Umbilical cord (tissue), 2 donors: ENCODE measurements around the gene EIF3B. TPM values are rescaled to one million over a fixed set of nuclear protein-coding genes. Genes with fewer than 3 reads are reported as not detected.
"Not testable (repeated sequence)": the region's sequence is repeated elsewhere in the genome, so short reads cannot be mapped to it uniquely, and the experiment has no call there.

Experiments
- DNase-seq: peaks from one replicate; pipeline ENCODE4 v3.0.0-alpha.2; 2015; ENCODE audit warnings: low spot score
- total RNA-seq: library from RNA; depleted of rRNA; stranded (reverse); fragments of >200 nt; gene quantifications from one replicate; pipeline ENCODE4 v1.2.3, GENCODE V29; 2014; ENCODE audit warnings: low replicate concordance; ENCODE audit not compliant: insufficient read depth

The EIF3B gene
- total RNA-seq, 1 donor from 2014 or later = 102 TPM

DNA sequence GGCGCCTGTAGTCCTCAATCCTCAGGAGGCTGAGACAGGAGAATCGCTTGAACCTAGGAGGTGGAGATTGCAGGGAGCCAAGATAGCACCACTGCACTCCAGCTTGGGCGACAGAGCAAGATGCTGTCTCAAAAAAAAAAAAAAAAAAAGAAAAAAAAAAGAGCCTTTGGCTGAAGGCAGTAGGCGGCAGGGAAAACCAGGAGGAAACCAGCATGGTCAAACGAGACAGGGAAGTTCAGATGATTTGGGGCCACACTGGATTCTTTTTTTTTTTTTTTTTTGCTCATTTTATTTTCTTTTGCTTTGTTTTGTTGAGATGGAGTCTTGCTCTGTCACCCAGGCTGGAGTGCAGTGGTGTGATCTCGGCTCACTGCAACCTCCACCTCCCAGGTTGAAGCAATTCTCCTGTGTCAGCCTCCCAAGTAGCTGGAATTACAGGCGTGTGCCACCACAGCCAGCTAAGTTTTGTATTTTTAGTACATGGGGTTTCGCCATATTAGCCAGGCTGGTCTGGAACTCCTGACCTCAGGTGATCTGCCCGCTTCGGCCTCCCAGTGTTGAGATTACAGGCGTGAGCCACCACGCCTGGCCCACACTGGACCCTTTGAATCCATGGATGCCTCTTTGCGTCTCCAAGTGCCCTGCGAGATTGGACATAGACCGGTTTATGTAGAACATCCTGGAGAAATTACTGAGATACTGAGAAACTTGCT, 7.1 kb upstream of the EIF3B start:
- DNase-seq = not testable (repeated sequence)

DNA sequence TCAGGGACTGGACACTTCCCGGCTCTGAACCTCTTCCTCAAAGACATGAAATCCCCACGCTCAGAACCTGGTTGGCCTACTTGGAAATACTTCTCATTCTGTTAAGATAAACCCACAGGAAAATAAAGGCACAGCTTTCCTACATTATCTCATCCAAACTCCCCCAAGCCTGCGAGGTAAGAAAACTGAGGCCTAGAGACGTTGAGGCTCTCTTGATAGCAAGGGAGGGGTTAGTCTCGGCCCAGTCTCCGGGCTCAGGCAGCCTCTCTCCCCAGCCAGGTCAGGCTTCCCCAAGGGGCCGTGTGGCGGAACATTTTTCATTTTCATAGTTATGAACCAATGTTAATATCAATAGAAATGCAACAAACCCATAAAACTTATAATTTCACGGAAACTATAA, 4.6 kb upstream of the EIF3B start:
- DNase-seq = no peak

DNA sequence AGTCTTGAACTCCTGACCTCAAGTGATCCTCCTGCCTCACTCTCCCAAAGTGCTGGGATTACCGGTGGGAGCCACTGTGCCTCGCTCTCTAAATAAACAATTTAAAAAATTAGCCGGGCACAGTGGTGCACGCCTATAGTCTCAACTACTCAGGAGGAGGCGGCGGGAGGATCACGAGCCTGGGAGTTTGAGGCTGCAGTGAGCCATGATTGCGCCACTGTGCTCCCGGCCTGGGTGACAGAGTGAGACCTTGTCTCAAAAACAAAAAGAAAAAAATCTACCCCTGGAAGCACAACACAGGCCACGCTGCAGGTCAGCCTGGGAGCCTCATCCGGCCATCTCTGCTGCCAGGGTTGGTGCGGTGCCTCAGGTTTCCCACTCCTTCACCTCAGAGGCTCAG, 3.8 kb upstream of the EIF3B start:
- no peak for DNase-seq

DNA sequence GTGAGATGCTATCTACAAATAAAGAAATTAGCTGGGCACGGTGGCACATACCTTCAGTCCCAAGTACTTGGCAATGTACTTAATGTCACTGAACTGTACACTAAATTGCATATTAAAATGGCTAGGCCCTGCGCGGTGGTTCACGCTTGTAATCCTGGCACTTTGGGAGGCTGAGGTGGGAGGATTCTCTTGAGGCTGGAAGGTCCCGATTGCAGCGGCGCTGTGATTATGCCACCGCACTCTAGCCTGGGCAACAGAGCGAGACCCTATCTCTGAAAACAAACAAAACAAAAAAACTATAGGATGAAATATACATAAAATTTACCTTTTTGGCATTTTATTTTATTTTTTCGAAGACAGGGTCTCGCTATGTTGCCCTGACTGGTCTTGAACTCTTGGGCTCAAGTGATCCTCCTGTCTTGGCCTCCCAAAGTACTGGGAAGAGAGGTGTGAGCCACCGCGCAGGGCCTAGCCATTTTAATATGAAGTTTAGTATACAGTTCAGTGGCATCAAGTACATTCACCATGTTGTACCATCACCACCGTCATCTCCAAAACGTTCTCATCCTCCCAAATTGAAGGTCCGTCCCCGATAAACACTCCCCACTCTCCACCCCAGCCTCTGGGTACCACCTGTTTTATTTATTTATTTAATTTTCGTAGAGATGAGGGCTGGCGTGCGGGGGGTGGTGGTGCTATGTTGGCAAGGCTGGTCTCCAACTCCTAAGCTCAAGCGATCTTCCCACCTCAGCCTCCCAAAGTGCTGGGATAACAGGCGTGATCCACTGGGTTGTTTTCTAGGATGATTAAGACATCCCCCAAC, 1.3 kb upstream of the EIF3B start:
- no peak for DNase-seq

DNA sequence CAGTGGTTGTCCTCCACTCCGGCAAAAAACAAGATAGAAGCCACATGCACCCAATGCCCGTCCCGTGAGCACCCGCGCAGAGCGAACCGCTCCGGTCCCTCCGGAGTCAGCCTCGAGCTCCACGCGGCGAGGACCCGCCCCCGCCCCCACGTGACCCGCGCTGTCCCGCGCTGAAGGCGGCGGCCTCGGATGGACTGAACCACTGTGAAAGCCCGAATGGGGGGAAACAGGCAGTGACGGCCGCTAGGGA, 766 bp upstream of the EIF3B start:
- peak; percentile 90 for DNase-seq

DNA sequence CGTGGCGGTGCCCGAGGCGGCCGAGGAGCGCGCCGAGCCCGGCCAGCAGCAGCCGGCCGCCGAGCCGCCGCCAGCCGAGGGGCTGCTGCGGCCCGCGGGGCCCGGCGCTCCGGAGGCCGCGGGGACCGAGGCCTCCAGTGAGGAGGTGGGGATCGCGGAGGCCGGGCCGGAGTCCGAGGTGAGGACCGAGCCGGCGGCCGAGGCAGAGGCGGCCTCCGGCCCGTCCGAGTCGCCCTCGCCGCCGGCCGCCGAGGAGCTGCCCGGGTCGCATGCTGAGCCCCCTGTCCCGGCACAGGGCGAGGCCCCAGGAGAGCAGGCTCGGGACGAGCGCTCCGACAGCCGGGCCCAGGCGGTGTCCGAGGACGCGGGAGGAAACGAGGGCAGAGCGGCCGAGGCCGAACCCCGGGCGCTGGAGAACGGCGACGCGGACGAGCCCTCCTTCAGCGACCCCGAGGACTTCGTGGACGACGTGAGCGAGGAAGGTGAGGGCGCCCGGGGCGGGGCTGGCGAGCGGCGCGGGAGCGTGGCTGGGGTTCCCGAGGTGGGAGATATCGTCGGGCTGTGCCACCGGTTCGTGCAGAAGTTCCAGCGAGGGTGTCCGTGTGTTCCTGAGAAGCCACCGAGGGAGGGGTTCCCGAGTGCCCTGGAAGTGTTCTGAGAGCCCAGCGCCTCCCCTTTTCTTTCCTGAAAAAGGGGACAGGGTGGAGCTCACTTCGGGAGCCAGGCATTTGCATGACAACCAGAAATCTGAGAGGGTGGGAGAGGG, 495 bp downstream of the EIF3B start:
- peak; percentile 12 for DNase-seq

DNA sequence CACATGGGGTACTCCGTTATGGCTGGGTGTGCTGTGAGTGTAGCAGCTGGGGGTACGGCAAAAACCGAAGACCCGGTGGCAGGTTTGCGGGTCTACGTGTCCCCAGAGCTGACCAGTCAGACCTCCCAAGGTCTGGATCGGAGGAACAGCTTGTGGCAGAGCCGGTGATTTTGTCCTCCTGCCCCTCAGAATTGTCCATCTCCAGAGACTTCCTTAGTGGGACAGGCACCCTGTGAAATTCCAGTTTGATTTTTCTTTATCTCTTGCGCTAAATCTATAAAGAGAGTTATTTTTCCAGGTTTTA, 1.0 kb downstream of the EIF3B start:
- DNase-seq = no peak

DNA sequence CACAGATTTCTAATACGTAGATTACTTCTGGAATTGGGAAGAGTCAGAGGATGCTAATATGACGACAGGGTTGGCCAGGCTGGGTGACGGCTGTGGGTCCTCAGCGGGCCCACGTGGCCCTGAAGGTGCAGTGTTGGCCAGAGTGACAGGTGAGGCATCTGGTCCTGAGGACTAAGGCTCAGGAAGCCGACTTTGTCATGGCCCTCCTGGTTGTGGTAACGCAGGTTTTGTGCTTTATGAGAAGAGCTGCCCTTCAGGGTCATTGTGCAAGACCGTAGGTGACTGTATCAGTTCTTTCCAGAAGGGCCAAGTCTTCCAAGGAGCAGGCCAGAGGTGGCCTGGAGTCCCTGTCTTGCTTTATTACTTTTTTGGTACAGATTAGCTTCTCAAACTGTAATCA, 2.5 kb downstream of the EIF3B start:
- no peak for DNase-seq

DNA sequence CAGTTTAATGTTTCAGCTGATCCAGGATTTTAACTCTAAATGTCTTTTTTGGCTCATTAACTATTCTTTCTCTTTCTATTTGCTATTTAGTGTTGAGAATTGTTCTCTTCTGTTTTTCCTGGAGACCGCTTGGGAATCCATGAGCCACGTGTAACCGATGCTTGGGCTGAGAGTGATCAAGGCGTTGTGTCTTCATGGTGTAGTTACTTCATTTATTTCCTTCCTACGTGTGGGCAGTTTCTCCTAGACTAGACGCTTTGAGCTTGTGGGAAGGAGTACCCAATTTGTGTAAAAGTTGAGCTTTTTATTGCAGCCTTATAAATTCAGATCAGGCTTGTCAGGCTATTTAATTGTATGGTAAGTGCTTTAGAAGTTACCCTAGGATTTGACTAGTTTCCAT, 2.9 kb downstream of the EIF3B start:
- no peak for DNase-seq

DNA sequence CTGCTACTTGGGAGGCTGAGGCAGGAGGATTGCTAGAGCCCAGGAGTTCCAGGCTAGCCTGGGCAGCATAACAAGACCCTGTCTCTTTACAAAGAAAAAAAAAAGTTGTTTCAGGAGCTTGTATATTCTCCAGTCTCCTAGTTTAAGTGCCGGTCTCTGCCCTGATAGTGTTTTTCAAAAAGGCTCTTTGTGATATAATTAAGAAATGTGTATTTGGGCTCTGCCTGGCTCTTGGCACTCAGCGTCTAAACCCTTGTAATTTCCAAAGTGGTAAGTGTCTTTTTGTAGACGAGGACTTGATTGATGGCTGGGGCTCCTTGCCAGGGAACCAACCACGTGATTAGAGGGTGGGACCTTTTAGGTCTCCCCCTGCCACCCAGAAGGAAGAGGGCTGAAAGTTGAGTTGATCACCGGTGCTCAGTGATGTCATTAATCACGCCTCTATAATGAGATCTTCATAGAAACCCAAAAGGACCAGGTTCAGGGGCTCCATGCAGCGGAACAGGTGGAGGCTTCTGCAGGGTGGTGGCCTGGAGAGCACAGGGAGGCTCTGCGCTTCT, 4.4 kb downstream of the EIF3B start:
- DNase-seq = no peak

DNA sequence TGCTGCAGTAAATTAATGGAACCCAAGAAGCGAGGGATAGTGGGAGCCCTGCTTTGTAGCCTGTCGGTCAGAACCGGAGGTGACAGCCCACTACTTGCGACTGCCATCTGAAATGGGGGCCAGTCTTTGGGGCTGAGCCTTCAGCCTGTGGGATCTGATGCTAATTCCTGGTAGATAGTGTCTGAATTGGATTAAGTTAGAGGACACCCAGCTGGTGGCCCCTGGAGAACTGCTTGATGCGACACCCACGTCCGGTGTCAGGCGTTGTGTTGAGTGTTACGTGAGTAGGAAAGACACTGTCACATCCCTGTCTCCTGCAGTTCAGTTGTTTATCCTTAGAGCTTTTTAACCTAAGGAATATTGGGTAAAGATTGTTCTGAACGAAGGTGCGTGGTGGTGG, 5.0 kb downstream of the EIF3B start:
- no peak for DNase-seq

DNA sequence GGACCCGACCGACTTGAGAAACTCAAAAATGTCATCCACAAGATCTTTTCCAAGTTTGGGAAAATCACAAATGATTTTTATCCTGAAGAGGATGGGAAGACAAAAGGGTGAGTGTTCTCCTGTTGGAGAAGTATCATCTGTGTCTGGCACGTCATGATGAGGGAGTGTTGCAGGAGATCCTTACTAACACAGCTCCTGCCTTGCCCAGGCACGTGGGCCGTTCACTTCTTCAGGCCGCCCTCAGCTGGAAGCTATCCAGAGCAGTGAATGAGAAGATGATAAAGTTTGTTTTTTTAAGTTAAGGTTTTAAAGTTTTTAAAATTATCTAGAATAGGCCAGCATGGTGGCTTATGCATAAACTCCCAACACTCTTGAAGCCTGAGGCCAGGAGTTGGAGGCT, 6.2 kb downstream of the EIF3B start:
- DNase-seq = no peak

DNA sequence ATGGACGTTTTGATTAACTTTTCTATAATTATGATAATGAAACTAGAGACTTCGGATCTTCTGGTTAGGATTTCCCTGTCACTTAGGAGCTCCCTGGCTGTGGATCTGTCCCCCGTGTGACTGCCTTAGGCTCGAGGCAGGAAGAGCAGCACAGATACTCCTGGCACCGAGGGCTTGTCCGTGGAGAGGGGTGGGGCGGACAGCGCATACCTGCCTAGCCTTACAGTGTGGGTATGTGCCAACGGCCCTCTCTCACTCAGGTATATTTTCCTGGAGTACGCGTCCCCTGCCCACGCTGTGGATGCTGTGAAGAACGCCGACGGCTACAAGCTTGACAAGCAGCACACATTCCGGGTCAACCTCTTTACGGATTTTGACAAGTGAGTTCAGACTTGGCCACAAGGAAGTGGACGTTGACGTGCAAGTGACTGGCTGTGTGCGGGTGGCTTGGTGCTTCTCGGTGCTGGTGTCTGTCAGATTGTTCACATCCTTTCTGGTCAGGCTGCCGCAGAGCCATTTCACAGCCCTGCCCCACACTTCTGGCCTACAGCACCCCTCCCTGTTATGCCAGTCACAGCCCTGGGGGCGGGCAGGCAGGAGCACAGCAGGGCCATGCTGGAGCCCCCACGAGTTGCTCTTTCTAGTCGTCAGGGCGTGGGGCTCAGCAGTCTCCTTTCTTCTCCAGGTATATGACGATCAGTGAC, 7.9 kb downstream of the EIF3B start:
- no peak for DNase-seq

DNA sequence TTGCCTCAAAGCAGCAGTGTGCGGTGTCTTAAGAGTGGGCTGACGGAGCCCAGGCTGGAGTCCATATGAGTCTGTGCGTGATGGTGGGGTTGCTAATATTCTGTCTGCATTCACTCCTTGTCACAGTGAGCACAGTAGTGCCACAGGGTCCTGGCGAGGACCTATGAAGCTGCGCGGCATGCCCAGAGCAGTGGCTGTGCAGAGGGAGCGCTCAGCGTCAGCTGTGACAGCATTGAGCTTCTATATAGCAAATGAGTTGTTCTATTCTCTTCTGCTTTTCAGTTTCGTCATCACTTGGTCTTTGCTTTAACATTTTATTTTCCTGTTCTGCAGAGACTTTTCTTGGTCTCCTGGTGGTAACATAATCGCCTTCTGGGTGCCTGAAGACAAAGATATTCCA, 14.5 kb downstream of the EIF3B start:
- no peak for DNase-seq

DNA sequence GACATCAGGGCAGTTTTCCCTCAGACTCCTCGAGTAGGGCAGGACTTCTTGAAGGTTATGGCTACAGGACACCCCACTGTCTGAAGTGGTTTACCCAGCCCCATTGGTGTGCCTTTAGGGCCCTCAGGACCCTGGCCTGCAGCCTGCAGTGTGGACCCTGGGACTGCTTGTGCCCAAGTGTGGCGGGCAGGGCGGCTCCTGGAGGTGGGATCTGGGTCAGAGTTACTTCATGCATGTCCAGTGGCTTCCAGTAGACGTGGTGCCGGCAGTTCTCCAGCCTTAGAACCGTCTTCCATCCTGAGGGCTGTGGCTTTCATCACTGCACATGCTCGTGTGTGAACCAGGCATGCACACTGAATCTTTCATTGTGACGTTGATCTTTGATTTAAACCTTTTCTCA, 16.7 kb downstream of the EIF3B start:
- DNase-seq = no peak

DNA sequence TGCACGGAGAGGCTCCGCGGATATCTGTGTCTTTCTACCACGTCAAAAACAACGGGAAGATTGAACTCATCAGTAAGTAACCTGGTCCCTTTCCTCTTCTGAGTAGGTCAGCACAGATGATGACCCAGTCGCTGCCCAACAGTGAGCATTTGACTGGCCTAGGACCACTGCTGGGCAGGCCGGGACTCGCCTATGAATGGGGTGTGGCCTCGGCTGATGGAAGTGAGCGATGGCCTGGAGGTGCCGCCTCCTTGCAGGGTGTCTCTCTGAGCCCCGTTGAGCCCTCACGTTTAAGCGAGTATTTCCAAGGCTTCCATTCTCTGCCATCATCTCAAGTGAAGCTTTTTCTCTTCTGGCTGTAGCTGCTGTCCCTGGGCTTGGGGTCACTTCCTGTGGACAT, 18.1 kb downstream of the EIF3B start:
- DNase-seq = no peak

DNA sequence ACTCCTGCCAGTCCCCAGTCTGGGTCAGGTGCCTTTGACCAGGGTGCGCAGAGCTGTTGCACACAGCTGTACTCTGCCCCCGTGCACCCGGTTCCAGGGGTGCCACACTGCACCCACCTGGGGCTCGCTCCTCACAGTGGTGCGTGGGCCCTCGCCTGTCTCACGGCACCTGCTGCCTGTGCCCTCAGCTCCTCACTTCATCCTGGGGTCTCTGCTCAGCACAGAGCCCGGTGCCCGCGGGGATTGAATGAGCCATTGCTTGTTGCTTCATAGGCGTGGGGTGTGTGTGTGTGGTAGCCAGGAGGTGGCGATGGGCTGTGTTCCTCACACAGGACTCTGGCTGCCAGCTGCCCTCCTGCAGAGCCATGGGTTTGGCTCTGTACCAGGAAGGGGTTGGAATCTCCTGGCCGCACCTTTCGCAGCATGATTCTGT, 18.5 kb downstream of the EIF3B start:
- DNase-seq = no peak

DNA sequence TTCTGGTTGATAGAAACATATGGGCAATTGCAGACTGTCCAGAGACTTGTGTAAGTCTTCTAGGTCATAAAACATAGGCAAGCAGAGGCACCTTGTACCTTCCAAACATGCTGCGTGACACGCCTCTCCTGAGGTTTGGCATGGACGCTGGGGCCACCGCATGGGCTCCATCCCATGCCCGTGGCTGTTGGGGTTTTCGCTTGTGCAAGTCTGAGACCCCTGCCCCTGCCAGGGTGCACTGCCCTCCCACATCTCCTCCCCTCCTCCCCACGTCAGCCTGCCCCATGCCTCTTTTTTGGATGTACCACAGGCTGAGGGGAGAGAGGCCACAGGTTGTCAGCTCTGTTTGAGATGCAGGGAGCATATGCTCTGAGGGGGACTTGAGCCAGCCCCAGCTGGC, 19.0 kb downstream of the EIF3B start:
- no peak for DNase-seq

DNA sequence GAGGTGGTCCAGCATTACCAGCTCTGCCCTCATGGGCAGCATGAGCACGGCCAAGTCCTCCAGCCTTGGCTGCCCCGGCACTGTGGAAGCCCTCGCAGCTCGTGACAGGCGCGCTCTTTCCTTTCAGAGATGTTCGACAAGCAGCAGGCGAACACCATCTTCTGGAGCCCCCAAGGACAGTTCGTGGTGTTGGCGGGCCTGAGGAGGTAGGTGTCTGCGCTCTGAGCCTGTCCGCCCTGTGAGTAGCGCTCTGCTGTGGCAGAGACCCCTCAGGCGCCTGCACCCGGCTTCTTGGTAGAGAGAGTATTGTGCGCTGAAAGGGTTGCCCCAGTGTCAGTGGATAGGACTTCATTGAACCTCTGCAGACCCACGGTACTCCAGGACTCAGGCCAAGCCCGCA, 19.8 kb downstream of the EIF3B start:
- no peak for DNase-seq

DNA sequence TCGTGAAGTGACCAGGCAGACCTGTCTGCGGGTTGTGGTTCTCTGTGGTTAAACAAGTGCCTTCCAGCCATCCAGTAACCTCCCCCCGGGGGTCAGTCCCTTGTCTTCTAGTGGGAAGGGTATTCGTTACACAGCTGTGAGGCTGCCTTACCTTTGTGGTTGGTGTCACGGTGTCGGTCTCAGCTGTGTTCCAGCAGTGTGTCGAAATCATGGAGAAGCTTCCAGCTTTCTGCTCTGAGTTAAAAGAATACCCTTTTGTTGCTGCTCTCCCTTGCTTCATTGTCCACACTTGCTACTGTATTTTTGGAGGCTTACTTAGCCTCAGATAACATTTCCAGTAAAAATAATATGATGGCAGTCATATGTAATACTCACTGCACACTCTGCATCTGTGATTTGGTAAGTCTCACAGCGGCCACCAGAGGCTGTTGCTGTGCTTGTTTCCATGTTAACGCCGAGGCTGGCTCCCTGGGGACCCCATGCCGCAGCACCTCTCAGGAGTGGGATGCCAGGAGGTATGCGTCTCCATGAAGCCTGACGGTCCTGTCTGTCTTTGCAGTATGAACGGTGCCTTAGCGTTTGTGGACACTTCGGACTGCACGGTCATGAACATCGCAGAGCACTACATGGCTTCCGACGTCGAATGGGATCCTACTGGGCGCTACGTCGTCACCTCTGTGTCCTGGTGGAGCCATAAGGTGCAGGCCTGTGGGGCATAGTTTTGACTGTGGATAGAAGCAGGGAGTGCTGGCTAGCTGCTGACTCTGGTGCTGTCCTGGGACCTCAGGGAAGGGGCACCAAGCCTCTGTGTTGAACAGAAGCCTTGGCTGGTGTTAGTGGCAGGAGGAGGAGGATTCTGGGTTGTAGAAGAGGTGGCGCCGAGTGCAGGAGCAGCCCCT, 20.5 kb downstream of the EIF3B start:
- no peak for DNase-seq
